Endothelial cell of umbilical vein (primary cell): ENCODE results near the gene MYO1A. TPM values are rescaled to one million over a fixed set of nuclear protein-coding genes. Genes with fewer than 3 reads are reported as not detected.

Experiments
- BruUV-seq: library from RNA; stranded (reverse); fragments of 400-500 nt; replicated peaks from 2 replicates; lab custom pipeline; 2021; lab: Mats Ljungman, UMichigan
- CTCF ChIA-PET: fragments of 300-600, 350-600 bp; sonication (Branson Sonifier 250); formaldehyde crosslinking; loops from one replicate; lab custom pipeline; 2021; ENCODE audit warnings: antibody characterized with exemption, inconsistent platforms; lab: Charles Lee
- POLR2A ChIA-PET: fragments of 300-600, 350-600 bp; sonication (Branson Sonifier 250); formaldehyde crosslinking; loops from one replicate; lab custom pipeline; 2021; ENCODE audit warnings: antibody characterized with exemption, inconsistent platforms; lab: Charles Lee
- DNase-seq: peaks from one replicate; pipeline ENCODE4 v3.0.0-alpha.2; 2011; ENCODE audit warnings: low read depth, low spot score
- FAIRE-seq: peaks from 2 replicates; lab custom pipeline; 2011; peaks lifted over from hg19 to GRCh38; lab: Jason Lieb, UNC
- H2AFZ ChIP-seq: 2 replicates; pipeline ENCODE4 v1.6.0; 2012; ENCODE audit warnings: low read depth, low read length, control low read depth, inconsistent platforms
- H3K27ac ChIP-seq: 2 replicates; pipeline ENCODE4 v1.5.1; 2011; ENCODE audit warnings: low read depth, mild to moderate bottlenecking, control low read depth, low read length, moderate library complexity; ENCODE audit not compliant: insufficient read depth
- H3K27me3 ChIP-seq, 2 experiments: 2 replicates each; pipeline versions ENCODE4 v1.6.0 to v1.6.1; 2011; ENCODE audit warnings: low read length in 2 of 2, mixed read lengths in 1 of 2; ENCODE audit not compliant: control insufficient read depth in 2 of 2, insufficient read depth in 2 of 2
- H3K36me3 ChIP-seq, 2 experiments: 2 replicates in 1 of 2; 3 replicates in 1 of 2; pipeline ENCODE4 v1.5.1; 2011; ENCODE audit warnings: low read length in 2 of 2, mild to moderate bottlenecking in 1 of 2, moderate library complexity in 1 of 2; ENCODE audit not compliant: control insufficient read depth in 2 of 2, insufficient read depth in 2 of 2; ENCODE audit errors: extremely low read depth in 1 of 2
- H3K4me1 ChIP-seq: 3 replicates; pipeline ENCODE4 v1.5.1; 2011; ENCODE audit warnings: mild to moderate bottlenecking, low read length; ENCODE audit not compliant: control insufficient read depth, insufficient read depth; ENCODE audit errors: extremely low read depth
- H3K4me2 ChIP-seq: 2 replicates; pipeline ENCODE4 v1.6.1; 2011; ENCODE audit warnings: low read length, control low read depth, mixed read lengths; ENCODE audit not compliant: insufficient read depth
- H3K4me3 ChIP-seq, 3 experiments: fragments of 200-600 bp in 1 of 3; sonication (generic), shearing (Covaris generic) in 1 of 3; replicated peaks in 1 of 3; 2 replicates each; pipeline ENCODE4 v1.5.1; 2011 to 2016; ENCODE audit warnings: control low read depth in 3 of 3, low read length in 3 of 3, mild to moderate bottlenecking in 2 of 3, inconsistent platforms in 1 of 3, low read depth in 1 of 3, moderate library complexity in 1 of 3; ENCODE audit not compliant: insufficient read depth in 1 of 3
- H3K79me2 ChIP-seq: 2 replicates; pipeline ENCODE4 v1.6.0; 2012; ENCODE audit warnings: low read length, inconsistent platforms; ENCODE audit not compliant: control insufficient read depth, insufficient read depth
- H3K9ac ChIP-seq: replicated peaks from 2 replicates; pipeline ENCODE3; 2011; ENCODE audit warnings: low read length, control low read depth; ENCODE audit not compliant: insufficient read depth; ENCODE audit errors: extremely low read depth
- H3K9me1 ChIP-seq: replicated peaks from 3 replicates; pipeline ENCODE4 v1.6.0; 2011; ENCODE audit warnings: mild to moderate bottlenecking, low read length; ENCODE audit not compliant: control insufficient read depth, insufficient read depth; ENCODE audit errors: extremely low read depth
- H3K9me3 ChIP-seq: replicated peaks from 2 replicates; pipeline ENCODE4 v1.5.1; 2012; ENCODE audit warnings: low read length, inconsistent platforms; ENCODE audit not compliant: control insufficient read depth, insufficient read depth
- H4K20me1 ChIP-seq: replicated peaks from 2 replicates; pipeline ENCODE3; 2011; ENCODE audit warnings: mild to moderate bottlenecking, low read length; ENCODE audit not compliant: control insufficient read depth, insufficient read depth; ENCODE audit errors: extremely low read depth
- EZH2 ChIP-seq: IDR thresholded peaks from 2 replicates; pipeline ENCODE4 v1.6.1; 2012; ENCODE audit warnings: borderline replicate concordance, low read depth, mild to moderate bottlenecking, moderate library complexity, low read length, inconsistent platforms; ENCODE audit not compliant: severe bottlenecking
- FOS ChIP-seq: IDR thresholded peaks from 2 replicates; pipeline ENCODE4 v1.6.1; 2011; ENCODE audit warnings: mild to moderate bottlenecking, low read length, moderate library complexity, borderline replicate concordance; ENCODE audit not compliant: insufficient read depth
- GATA2 ChIP-seq: IDR thresholded peaks from 2 replicates; pipeline ENCODE4 v1.7.0; 2011; ENCODE audit warnings: low read depth, mild to moderate bottlenecking, moderate library complexity, mixed read lengths, low read length; ENCODE audit not compliant: insufficient read length, insufficient read depth
- JUN ChIP-seq: IDR thresholded peaks from 2 replicates; pipeline ENCODE4 v1.6.1; 2011; ENCODE audit warnings: borderline replicate concordance, low read depth; ENCODE audit not compliant: insufficient read length, insufficient read depth
- MYC ChIP-seq: IDR thresholded peaks from one replicate; pipeline ENCODE4 v1.6.1; 2011; ENCODE audit warnings: mild to moderate bottlenecking, low read depth, low read length
- POLR2A ChIP-seq: IDR thresholded peaks from 2 replicates; pipeline ENCODE4 v1.6.1; 2012; ENCODE audit warnings: low read depth, mild to moderate bottlenecking, control low read depth, low read length
- POLR2AphosphoS5 ChIP-seq: IDR thresholded peaks from 2 replicates; pipeline ENCODE4 v1.6.1; 2012; ENCODE audit warnings: low read depth, mild to moderate bottlenecking, control low read depth, low read length, moderate library complexity; ENCODE audit not compliant: insufficient read depth
- dilution Hi-C: fragments of 300-500 bp; cut with MboI; formaldehyde crosslinking; loops from one replicate; pipeline ENCODE4 v1.15.0; 2019; ENCODE audit warnings: low sequenced_read_pairs; ENCODE audit not compliant: extremely low pct_ligation_motif_present
- intact Hi-C: fragments of 100-400 bp; cut with micrococcal nuclease; formaldehyde crosslinking; loops from one replicate; pipeline ENCODE4 v1.10.0; 2022
- polyA plus RNA-seq, 4 experiments: library from polyadenylated mRNA; depleted of rRNA in 3 of 4; stranded (reverse) in 3 of 4; unstranded in 1 of 4; fragments of >200 nt; gene quantifications; 2 replicates each; pipeline versions ENCODE4 v1.2.1 to v1.2.3, GENCODE V29; 2011 to 2012; ENCODE audit warnings: missing spikeins in 1 of 4
- total RNA-seq: library from RNA; stranded (reverse); gene quantifications from 2 replicates; pipeline ENCODE4 v1.2.3, GENCODE V29; 2021
- TF ChIP-seq, protein P1 (sequence below), 2 donors: IDR thresholded peaks; 1 replicate in 1 of 2; 2 replicates in 1 of 2; pipeline ENCODE4 v1.5.1; 2011; ENCODE audit warnings: low read length in 2 of 2, mild to moderate bottlenecking in 2 of 2, moderate library complexity in 2 of 2, control low read depth in 1 of 2, inconsistent platforms in 1 of 2, low read depth in 1 of 2; ENCODE audit not compliant: insufficient read depth in 1 of 2; ENCODE audit errors: extremely low read depth in 1 of 2
- TF ChIP-seq, protein P2 (sequence below): IDR thresholded peaks from 2 replicates; pipeline ENCODE4 v1.6.1; 2011; ENCODE audit not compliant: insufficient read depth, insufficient read length

MYO1A gene
- total and polyA plus RNA-seq, 2 donors (not counting 3 experiments of a cell fraction or from before 2014, with no cell fraction given), result not detected

DNA sequence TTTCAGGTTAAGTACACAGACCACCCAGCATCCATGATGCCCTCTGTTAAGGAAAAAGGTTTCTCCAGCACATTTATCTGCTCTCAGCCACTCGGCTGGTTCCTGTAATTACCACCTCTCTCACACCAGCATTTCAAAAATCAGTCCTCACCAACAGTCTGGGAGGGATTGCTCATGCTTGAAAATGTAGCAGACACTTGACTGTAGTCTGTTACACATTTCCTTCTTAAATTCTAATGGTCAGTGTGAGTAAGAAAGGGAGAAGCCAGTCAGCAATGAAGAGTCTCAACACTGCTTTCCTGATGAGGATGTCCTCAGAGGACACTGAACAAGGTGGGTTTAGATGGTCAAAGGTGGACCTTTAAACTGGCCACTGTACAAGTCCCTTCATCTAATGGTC is 49.5 kb downstream of the MYO1A start:
- TF ChIP-seq JUN (no peak), FOS (no peak), GATA2 (no peak), EZH2 (no peak), POLR2AphosphoS5 (no peak), POLR2A (no peak), MYC (no peak)
- TF ChIP-seq, protein P1, sequence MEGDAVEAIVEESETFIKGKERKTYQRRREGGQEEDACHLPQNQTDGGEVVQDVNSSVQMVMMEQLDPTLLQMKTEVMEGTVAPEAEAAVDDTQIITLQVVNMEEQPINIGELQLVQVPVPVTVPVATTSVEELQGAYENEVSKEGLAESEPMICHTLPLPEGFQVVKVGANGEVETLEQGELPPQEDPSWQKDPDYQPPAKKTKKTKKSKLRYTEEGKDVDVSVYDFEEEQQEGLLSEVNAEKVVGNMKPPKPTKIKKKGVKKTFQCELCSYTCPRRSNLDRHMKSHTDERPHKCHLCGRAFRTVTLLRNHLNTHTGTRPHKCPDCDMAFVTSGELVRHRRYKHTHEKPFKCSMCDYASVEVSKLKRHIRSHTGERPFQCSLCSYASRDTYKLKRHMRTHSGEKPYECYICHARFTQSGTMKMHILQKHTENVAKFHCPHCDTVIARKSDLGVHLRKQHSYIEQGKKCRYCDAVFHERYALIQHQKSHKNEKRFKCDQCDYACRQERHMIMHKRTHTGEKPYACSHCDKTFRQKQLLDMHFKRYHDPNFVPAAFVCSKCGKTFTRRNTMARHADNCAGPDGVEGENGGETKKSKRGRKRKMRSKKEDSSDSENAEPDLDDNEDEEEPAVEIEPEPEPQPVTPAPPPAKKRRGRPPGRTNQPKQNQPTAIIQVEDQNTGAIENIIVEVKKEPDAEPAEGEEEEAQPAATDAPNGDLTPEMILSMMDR (IDR thresholded peaks at IDR 0.05; ENCODE audit: extremely low read depth in 1 of 2, insufficient read depth in 1 of 2, low read depth in 1 of 2, low read length in 2 of 2), result no peak
- TF ChIP-seq, protein P2, sequence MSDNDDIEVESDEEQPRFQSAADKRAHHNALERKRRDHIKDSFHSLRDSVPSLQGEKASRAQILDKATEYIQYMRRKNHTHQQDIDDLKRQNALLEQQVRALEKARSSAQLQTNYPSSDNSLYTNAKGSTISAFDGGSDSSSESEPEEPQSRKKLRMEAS, result no peak
- H3K79me2 ChIP-seq, result peaks cover 13% of the 10 kb centered on the region
- H3K36me3 ChIP-seq, result peaks cover 0 to 30% of the 10 kb centered on the region in 2 experiments
- no TSS peak for BruUV-seq
- H3K4me2 ChIP-seq, result no peak overlapping the region
- FAIRE-seq (peak; percentile 12), DNase-seq (no peak)
- dilution Hi-C loops, result no loop called here
- ChIA-PET CTCF (interaction anchor here (1.4 to 3.5 kb wide), 7 partner anchors 9 to 237 kb away, joined by 4 to 44 read pairs (median 8); partner anchors contain the start of gene HSD17B6), POLR2A (no interaction called here)
- no peak overlapping the region for H3K4me3 ChIP-seq
- intact Hi-C loops, result loop anchor here (5.0 kb wide), 1 partner anchor 53 kb away; no protein-coding TSS in a partner anchor
- no peak overlapping the region for H2AFZ ChIP-seq
- no peak overlapping the region for H3K9ac ChIP-seq
- peaks cover 3% of the 10 kb centered on the region for H3K4me1 ChIP-seq
- no peaks in the 10 kb centered on the region for H3K9me3 ChIP-seq
- no peak overlapping the region for H3K27ac ChIP-seq
- no peaks in the 10 kb centered on the region for H3K27me3 ChIP-seq
- no peaks in the 10 kb centered on the region for H3K9me1 ChIP-seq
- no peaks in the 10 kb centered on the region for H4K20me1 ChIP-seq
